ENCODE results near the gene DCTN5. TPM values are rescaled to one million over a fixed set of nuclear protein-coding genes. Genes with fewer than 3 reads are reported as not detected.

DCTN5 gene
- total RNA-seq, 3 donors from 2014 or later (not counting 1 experiment from before 2014, with no cell fraction given): 60.7 to 72.1 (median 65.8) TPM

DNA sequence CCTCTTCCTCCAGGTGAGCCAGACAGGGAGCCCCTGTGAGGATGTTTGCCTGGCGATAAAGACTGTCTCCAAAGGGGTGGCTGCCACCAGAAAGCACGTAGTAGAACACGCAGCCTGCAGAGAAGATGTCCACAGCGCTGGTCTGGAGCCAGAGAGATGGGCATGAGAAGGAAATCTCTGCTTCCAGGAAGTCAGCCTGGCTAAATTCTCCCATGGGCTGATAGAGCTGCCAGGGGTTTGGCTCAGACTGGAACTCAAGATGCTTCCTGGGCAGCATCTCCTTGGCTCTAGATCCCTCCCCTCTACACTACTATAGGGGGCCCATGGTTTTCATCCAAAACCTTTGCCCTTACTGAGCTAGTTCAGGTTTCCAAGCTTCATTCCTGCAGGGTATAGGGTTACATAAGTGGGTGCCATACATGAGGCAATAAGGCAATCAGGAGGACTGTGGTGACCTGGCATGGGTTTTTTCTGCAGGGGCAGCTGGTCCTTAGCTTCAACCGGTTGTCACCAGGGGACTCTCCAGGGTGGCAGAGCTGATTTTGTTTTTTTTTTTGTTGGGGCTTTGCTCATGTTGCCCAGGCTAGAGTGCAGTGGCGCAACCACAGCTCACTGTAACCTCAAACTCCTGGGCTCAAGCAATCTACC, 51.0 kb downstream of the DCTN5 start:
- Mint-ChIP-seq H3K27ac (no peak overlapping the region), H3K36me3 (no peaks in the 10 kb centered on the region), H3K4me1 (peaks cover 5 to 11% of the 10 kb centered on the region in 2 donors), H3K4me3 (no peak overlapping the region), H3K9me3 (no peaks in the 10 kb centered on the region), H3K27me3 (ENCODE audit: low read depth in 2 of 2) (no peaks in the 10 kb centered on the region)
- no peaks in the 10 kb centered on the region for H3K9me3 ChIP-seq (ENCODE audit: control insufficient read depth, insufficient read depth, low read length)
- WGBS (ENCODE audit: insufficient coverage): 94% methylated on average over 6 of the region's 6 CpGs
- peaks cover 9% of the 10 kb centered on the region for H3K4me1 ChIP-seq (ENCODE audit: control insufficient read depth, insufficient read depth, low read length)
- intact Hi-C loops (cut with micrococcal nuclease): no loop called here
- H3K27me3 ChIP-seq (ENCODE audit: control insufficient read depth, insufficient read depth, low read length): no peaks in the 10 kb centered on the region
- peaks cover 25% of the 10 kb centered on the region for H3K36me3 ChIP-seq (ENCODE audit: control insufficient read depth, insufficient read depth, low read length)
- H3K27ac ChIP-seq (ENCODE audit: low read length): no peak overlapping the region
- TF ChIP-seq, protein P1, sequence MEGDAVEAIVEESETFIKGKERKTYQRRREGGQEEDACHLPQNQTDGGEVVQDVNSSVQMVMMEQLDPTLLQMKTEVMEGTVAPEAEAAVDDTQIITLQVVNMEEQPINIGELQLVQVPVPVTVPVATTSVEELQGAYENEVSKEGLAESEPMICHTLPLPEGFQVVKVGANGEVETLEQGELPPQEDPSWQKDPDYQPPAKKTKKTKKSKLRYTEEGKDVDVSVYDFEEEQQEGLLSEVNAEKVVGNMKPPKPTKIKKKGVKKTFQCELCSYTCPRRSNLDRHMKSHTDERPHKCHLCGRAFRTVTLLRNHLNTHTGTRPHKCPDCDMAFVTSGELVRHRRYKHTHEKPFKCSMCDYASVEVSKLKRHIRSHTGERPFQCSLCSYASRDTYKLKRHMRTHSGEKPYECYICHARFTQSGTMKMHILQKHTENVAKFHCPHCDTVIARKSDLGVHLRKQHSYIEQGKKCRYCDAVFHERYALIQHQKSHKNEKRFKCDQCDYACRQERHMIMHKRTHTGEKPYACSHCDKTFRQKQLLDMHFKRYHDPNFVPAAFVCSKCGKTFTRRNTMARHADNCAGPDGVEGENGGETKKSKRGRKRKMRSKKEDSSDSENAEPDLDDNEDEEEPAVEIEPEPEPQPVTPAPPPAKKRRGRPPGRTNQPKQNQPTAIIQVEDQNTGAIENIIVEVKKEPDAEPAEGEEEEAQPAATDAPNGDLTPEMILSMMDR (IDR thresholded peaks at IDR 0.05): no peak
- H3K4me3 ChIP-seq (ENCODE audit: low read length): no peak overlapping the region
- no peak for ATAC-seq
- no peak for DNase-seq

DNA sequence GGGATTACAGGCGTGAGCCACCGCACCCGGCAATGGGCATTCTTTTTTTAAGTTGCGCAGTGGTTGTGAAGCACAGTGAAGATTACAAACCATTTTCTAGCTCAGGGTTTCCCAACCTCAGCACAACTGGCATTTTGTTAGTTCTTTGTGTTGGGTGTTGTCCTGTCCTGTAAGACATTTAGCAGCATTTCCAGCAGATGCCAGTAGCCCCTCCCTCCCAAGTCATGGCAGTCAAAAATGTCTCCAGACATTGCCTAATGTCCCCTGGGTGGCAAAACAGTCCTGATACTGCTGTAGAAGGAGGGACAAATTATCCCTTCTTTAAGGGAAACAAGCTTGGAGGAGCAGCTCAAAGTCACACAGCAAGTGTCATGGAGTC, 53.0 kb downstream of the DCTN5 start:
- Histone ChIP-seq H3K27ac (ENCODE audit: low read length) (no peak overlapping the region), H3K4me3 (ENCODE audit: low read length) (no peak overlapping the region), H3K9me3 (ENCODE audit: control insufficient read depth, insufficient read depth, low read length) (no peaks in the 10 kb centered on the region), H3K4me1 (ENCODE audit: control insufficient read depth, insufficient read depth, low read length) (peaks cover 18% of the 10 kb centered on the region), H3K27me3 (ENCODE audit: control insufficient read depth, insufficient read depth, low read length) (no peaks in the 10 kb centered on the region), H3K36me3 (ENCODE audit: control insufficient read depth, insufficient read depth, low read length) (peaks cover 11% of the 10 kb centered on the region)
- WGBS (ENCODE audit: insufficient coverage): 94% methylated on average over 4 of the region's 4 CpGs
- TF ChIP-seq, protein P1 (IDR thresholded peaks at IDR 0.05): no peak
- H3K36me3 Mint-ChIP-seq: no peaks in the 10 kb centered on the region
- peaks cover 16 to 30% of the 10 kb centered on the region in 2 donors for H3K4me1 Mint-ChIP-seq
- intact Hi-C loops (cut with micrococcal nuclease): no loop called here
- no peaks in the 10 kb centered on the region for H3K27me3 Mint-ChIP-seq (ENCODE audit: low read depth in 2 of 2)
- H3K27ac Mint-ChIP-seq: no peak overlapping the region
- H3K4me3 Mint-ChIP-seq: no peak overlapping the region
- no peaks in the 10 kb centered on the region for H3K9me3 Mint-ChIP-seq
- no peak for ATAC-seq
- no peak for DNase-seq

DNA sequence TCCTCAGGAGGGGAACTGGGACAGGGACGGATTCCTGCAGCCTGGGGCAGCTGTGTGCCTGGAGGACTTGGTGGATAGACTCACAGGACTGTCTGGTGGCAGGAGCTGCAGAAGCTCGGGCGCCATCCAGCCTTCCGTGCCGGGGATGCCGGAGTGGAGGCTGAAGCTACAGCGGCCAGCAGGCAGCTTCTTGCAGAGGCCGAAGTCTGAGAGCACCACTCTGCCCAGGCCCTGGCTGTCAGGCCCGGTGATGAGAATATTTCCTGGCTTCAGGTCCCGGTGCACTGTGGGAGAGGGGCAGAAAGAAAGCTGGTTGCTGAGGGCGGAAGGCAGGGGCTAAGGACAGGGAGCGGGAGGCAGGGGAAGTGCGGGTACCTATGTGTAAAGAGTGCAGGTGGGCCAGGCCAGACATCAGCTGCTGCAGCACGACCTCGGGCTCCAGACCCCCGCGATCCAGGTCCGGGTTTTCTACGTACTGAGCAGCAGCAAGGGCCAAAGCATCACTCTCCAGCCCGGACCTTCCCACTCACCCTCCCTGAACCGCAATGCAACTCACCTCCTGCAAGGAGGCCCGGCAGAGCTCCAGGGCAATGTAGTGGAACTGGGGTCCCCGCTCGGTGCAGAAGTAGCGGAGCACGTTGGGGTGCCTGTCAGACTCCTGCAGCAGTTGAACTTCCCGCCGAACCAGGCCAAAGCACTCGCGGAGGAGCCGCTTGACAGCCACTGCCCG, 53.5 kb downstream of the DCTN5 start:
- no peak overlapping the region for H3K27ac Mint-ChIP-seq

More for the DNA sequence above, 53.5 kb downstream of the DCTN5 start:
- Histone ChIP-seq H3K4me1 (ENCODE audit: control insufficient read depth, insufficient read depth, low read length) (peaks cover 21% of the 10 kb centered on the region), H3K27ac (ENCODE audit: low read length) (no peak overlapping the region), H3K9me3 (ENCODE audit: control insufficient read depth, insufficient read depth, low read length) (no peaks in the 10 kb centered on the region), H3K36me3 (ENCODE audit: control insufficient read depth, insufficient read depth, low read length) (peaks cover 5% of the 10 kb centered on the region), H3K27me3 (ENCODE audit: control insufficient read depth, insufficient read depth, low read length) (no peaks in the 10 kb centered on the region), H3K4me3 (ENCODE audit: low read length) (no peak overlapping the region)
- WGBS (ENCODE audit: insufficient coverage): 37% methylated on average over 32 of the region's 32 CpGs
- H3K4me3 Mint-ChIP-seq: peak overlapping the region; percentile 42
- intact Hi-C loops (cut with micrococcal nuclease): no loop called here
- H3K4me1 Mint-ChIP-seq: peaks cover 21 to 35% of the 10 kb centered on the region in 2 donors
- no peaks in the 10 kb centered on the region for H3K27me3 Mint-ChIP-seq (ENCODE audit: low read depth in 2 of 2)
- TF ChIP-seq, protein P1 (IDR thresholded peaks at IDR 0.05): no peak
- DNase-seq: no peak
- peak in 1 of 3 donors; percentile 36 for ATAC-seq
- H3K9me3 Mint-ChIP-seq: no peaks in the 10 kb centered on the region
- no peaks in the 10 kb centered on the region for H3K36me3 Mint-ChIP-seq

Data from natural killer cell (primary cell).